LNCaP clone FGC (cell line): ENCODE measurements around the gene USP10.

Experiments used
- DNase-seq: peaks from one replicate; pipeline ENCODE4 v3.0.0-alpha.2; 2011; ENCODE audit warnings: low read depth
- H3K4me3 ChIP-seq: 2 replicates; pipeline ENCODE4 v1.5.1; 2011; ENCODE audit warnings: mild to moderate bottlenecking, low read depth, low read length, control low read depth
- TF ChIP-seq, protein P1 (sequence below): IDR thresholded peaks from 2 replicates; pipeline ENCODE4 v1.5.1; 2012; ENCODE audit warnings: mild to moderate bottlenecking; ENCODE audit not compliant: control insufficient read depth, insufficient read depth; ENCODE audit errors: extremely low read depth

The USP10 gene

DNA sequence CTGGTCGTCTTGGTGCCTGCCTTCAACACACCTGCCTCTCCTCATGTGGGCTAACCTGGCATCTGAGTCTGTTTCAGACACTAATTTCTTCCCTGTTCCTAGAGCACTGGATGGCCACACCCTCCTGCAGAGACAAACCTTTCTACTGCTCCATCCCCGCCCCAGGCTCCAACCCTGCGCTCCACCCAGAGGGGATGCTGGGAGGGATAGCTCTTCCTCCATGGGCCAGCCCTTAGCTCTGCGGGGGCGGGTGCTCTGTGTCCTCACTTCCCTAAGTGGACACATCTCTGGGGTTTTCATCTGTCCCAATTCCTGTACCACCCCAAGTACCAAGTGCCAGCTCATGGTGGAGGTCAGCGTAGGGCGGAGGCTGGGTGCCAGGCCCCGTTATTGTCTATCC, 109.0 kb downstream of the USP10 start:
- H3K4me3 ChIP-seq, result no peak overlapping the region
- no peak for DNase-seq
- TF ChIP-seq, protein P1, sequence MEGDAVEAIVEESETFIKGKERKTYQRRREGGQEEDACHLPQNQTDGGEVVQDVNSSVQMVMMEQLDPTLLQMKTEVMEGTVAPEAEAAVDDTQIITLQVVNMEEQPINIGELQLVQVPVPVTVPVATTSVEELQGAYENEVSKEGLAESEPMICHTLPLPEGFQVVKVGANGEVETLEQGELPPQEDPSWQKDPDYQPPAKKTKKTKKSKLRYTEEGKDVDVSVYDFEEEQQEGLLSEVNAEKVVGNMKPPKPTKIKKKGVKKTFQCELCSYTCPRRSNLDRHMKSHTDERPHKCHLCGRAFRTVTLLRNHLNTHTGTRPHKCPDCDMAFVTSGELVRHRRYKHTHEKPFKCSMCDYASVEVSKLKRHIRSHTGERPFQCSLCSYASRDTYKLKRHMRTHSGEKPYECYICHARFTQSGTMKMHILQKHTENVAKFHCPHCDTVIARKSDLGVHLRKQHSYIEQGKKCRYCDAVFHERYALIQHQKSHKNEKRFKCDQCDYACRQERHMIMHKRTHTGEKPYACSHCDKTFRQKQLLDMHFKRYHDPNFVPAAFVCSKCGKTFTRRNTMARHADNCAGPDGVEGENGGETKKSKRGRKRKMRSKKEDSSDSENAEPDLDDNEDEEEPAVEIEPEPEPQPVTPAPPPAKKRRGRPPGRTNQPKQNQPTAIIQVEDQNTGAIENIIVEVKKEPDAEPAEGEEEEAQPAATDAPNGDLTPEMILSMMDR, result no peak

- no peak overlapping the region for H3K4me3 ChIP-seq
- DNase-seq, result no peak
- TF ChIP-seq, protein P1, result no peak
Measured at GRCh38 chr16:84810518-84811273, 110.9 kb downstream of the USP10 start.

DNA sequence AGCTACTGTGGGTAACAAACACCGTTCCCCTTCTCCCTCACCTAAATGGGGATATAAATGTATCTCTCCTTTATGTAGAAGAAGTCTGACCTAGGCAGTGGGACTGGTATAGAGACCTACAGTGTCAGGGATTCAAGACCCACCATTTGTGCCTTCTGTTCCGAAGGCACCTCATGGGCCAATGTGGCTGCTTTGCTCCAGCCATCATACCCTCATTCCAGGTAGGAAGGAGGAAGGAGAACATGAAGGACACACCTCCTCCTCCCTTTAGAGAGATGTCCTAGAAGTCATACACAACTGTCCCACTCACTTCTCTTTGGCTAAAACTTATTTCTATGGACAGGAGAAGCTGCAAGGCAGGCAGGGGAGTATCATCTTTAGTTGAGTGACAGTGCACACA, 111.7 kb downstream of the USP10 start:
- TF ChIP-seq, protein P1, result no peak
- no peak for DNase-seq
- no peak overlapping the region for H3K4me3 ChIP-seq

- TF ChIP-seq, protein P1, result no peak
- H3K4me3 ChIP-seq, result no peak overlapping the region
- DNase-seq, result no peak
Measured at GRCh38 chr16:84813141-84813934, 113.5 kb downstream of the USP10 start.

DNA sequence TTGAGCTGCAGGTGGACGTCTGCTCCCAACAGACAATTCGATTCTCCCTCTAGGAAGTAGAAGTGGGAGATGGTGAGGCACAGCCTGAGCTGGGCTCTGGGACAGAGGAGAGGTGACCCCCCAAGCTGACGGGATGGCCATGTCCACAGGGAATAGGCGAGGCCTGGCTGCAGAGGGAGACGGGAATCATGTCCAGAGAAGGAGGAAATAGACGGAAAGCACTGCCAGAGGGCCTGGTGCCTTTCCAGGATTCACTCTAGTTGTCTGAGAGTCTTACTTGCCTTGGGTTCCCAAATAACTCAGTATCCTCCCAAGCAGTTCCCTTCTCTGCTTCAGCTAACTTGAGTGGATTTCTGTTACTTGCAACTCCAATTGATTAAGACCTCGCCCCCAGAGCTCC, 115.7 kb downstream of the USP10 start:
- no peak for DNase-seq
- H3K4me3 ChIP-seq, result no peak overlapping the region
- TF ChIP-seq, protein P1, result no peak

DNA sequence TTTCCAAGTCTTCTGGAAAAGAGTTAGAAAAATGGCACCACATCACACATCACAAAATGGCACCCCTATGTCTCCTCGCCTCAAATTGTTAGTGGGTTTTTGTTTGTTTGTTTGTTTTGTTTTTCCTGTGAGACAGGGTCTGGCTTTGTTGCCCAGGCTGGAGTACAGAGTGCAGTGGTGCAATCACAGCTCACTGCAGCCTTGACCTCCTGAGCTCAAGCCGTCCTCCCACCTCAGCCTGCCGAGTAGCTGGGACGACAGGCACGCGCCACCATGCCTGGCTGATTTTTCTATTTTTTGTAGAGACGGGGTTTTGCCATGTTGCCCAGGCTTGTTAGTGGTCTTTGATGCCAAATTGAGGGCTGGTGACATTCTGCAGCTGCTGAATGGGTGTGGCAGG, 116.2 kb downstream of the USP10 start:
- no peak overlapping the region for H3K4me3 ChIP-seq
- TF ChIP-seq, protein P1, result no peak
- no peak for DNase-seq
